ACC112 (cell line): Measurements from ENCODE around the gene HARS2.

Experiments
- H2AFZ ChIP-seq: fragments of 200-600 bp; sonication (generic); one replicate; pipeline ENCODE4 v1.6.0; 2017; ENCODE audit warnings: antibody characterized with exemption, low read length; ENCODE audit not compliant: unreplicated experiment
- H3K27ac ChIP-seq: fragments of 200-600 bp; sonication (generic); 2 replicates; pipeline ENCODE4 v1.5.1; 2014; ENCODE audit warnings: low read depth, mild to moderate bottlenecking, antibody characterized with exemption, low read length, moderate library complexity
- H3K27me3 ChIP-seq: fragments of 200-600 bp; sonication (generic); 2 replicates; pipeline ENCODE4 v1.6.1; 2014; ENCODE audit warnings: mild to moderate bottlenecking, antibody characterized with exemption, low read length, moderate library complexity, mixed read lengths; ENCODE audit not compliant: insufficient read depth
- H3K36me3 ChIP-seq: fragments of 200-600 bp; sonication (generic); 2 replicates; pipeline ENCODE4 v1.6.1; 2016; ENCODE audit warnings: mild to moderate bottlenecking, antibody characterized with exemption, low read length, moderate library complexity, mixed read lengths; ENCODE audit not compliant: insufficient read depth
- H3K4me1 ChIP-seq: fragments of 200-600 bp; sonication (generic); one replicate; pipeline ENCODE4 v1.6.1; 2016; ENCODE audit warnings: low read length, mixed read lengths; ENCODE audit not compliant: insufficient read depth, unreplicated experiment, control insufficient read depth
- H3K4me3 ChIP-seq: fragments of 200-600 bp; sonication (generic); 2 replicates; pipeline ENCODE4 v1.5.1; 2014; ENCODE audit warnings: mild to moderate bottlenecking, low read depth, low read length
- H3K79me2 ChIP-seq: fragments of 200-600 bp; sonication (generic); one replicate; pipeline ENCODE4 v1.6.0; 2016; ENCODE audit warnings: low read length; ENCODE audit not compliant: control insufficient read depth, unreplicated experiment, insufficient read depth

Gene HARS2

DNA sequence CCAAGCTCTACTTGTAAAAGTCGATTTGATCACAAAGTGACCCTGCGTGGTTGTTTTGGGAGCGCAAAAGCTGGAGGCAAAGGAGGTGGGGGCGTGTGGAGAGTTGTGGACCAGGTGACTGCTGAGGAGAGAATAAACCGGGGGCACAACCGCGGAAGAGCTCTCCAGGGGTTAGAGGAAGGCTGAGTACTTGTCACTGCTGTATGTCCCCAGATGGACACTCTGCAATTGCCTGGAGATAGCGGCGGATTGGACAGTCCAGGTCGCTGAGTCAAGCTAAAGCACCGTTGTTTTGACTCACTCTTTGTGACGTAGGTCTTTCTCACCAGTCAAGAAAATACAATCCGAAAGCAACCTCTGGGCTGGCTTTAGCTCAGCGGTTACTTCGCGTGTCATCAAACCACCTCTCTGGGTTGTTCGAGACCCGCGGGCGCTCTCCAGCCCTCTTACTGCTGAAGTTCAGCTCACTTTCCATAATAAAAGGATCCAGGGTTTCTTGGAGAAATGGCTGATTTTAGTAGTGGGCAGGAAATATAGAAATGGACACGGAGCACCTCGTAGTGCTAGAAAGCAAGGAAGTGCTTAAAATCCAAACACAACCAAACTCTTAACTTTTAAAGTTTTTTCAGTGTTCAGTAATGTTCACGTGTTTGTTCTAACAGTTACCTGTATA is 34.7 kb downstream of the HARS2 start:
- Histone ChIP-seq H3K79me2 (no peaks in the 10 kb centered on the region), H3K36me3 (no peaks in the 10 kb centered on the region), H3K4me1 (peaks cover 3% of the 10 kb centered on the region), H2AFZ (no peak overlapping the region), H3K4me3 (peak overlapping the region; percentile 67), H3K27me3 (0 out of 2 replicates have a peak, but pooled peaks cover 7% of the 10 kb centered on the region), H3K27ac (no peak overlapping the region)

DNA sequence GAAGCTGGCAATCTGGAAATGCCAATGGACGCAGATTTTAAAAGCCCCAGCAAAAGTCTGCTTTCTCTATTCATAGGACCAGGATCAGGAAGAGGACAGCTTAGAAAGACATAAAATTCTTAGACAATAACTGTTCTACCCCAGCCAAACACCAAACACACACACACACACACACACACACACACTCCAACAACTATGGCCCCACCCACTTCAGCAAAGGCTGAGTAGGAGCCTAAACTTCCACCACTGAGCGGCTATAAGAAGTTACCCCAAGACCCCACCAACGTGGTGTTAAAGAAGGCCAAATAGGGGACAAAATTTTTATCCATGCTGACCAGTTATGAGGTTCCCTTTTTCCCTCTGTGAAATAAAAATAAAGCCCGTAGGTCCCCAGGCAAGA is 41.8 kb downstream of the HARS2 start:
- no peak overlapping the region for H3K4me3 ChIP-seq
- no peaks in the 10 kb centered on the region for H3K79me2 ChIP-seq
- H3K4me1 ChIP-seq = peaks cover 3% of the 10 kb centered on the region
- no peaks in the 10 kb centered on the region for H3K36me3 ChIP-seq
- H2AFZ ChIP-seq = no peak overlapping the region
- no peak overlapping the region for H3K27ac ChIP-seq
- H3K27me3 ChIP-seq = peaks cover 63% of the 10 kb centered on the region

DNA sequence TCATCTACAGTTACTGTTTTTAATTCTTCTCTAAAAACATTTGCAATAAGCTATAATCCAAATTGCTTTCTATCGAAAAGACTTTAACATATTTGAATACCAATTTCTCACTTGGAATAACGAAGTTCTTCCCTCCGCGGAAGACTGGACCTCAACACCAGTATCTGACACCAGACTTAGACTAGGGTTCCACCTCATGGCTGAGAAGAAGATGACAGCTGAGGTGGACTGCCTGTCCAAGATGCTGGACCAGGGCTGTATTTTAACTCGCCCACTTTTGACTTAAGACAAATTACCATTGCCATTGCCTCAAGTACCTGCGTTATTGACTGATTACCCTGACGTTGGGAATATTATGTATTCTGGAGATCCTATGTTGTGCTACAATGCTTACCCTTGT is 43.1 kb downstream of the HARS2 start:
- no peaks in the 10 kb centered on the region for H3K36me3 ChIP-seq
- no peaks in the 10 kb centered on the region for H3K79me2 ChIP-seq
- no peak overlapping the region for H2AFZ ChIP-seq
- peaks cover 63% of the 10 kb centered on the region for H3K27me3 ChIP-seq
- H3K4me3 ChIP-seq = no peak overlapping the region
- H3K27ac ChIP-seq = no peak overlapping the region
- no peaks in the 10 kb centered on the region for H3K4me1 ChIP-seq

DNA sequence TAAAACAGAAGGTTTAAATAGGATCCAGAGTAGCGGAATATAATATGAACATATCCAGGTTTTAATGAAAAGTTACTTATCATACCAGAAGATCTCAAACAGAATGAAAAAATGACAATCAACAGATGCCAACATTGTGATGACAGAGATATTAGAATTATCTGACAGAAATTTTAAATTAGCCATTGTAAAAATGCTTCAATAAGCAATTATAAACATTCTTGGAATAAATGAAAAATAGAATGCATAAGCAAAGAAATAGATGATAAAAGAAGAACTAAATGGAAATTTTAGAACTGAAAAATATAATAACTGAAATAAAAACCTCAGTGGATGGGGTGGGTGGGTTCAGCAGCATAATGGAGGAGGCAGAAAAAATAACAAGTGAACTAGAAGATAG is 46.2 kb downstream of the HARS2 start:
- Histone ChIP-seq H3K27me3 (peaks cover 56% of the 10 kb centered on the region), H2AFZ (no peak overlapping the region), H3K4me1 (no peaks in the 10 kb centered on the region), H3K79me2 (no peaks in the 10 kb centered on the region), H3K4me3 (no peak overlapping the region), H3K27ac (no peak overlapping the region), H3K36me3 (no peaks in the 10 kb centered on the region)

DNA sequence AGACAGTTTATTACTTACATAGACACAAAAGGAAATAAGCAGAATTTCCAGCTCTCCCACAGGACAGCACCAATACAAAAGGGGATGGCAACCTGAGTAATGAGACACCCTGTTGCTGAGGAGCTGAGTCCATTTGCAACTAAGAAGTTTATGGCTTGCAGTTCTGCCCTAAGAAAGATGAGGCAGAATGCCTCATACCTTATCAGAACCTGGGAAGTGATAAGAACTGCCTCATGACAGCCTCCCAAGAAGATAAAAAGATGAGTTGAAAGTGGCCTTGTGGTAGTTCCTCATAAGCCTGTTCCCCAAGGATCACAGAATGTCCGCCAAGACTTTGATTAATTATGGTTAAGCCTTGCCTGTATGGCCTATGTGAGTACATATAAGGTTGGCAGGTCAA is 50.7 kb downstream of the HARS2 start:
- no peaks in the 10 kb centered on the region for H3K36me3 ChIP-seq
- H3K27me3 ChIP-seq = peaks cover 12% of the 10 kb centered on the region
- H3K4me1 ChIP-seq = no peaks in the 10 kb centered on the region
- no peaks in the 10 kb centered on the region for H3K79me2 ChIP-seq
- H3K27ac ChIP-seq = no peak overlapping the region
- no peak overlapping the region for H3K4me3 ChIP-seq
- H2AFZ ChIP-seq = no peak overlapping the region
